HT-29 (cell line): ENCODE results near the gene KRT83. TPM values are rescaled to one million over a fixed set of nuclear protein-coding genes. Genes with fewer than 3 reads are reported as not detected.

Source experiments
- DNase-seq: peaks from one replicate; pipeline ENCODE4 v3.0.0-alpha.2; 2015; ENCODE audit warnings: low spot score
- total RNA-seq: library from RNA; depleted of rRNA; stranded (reverse); fragments of >200 nt; shearing (Covaris generic); gene quantifications from 2 replicates; pipeline ENCODE4 v1.2.3, GENCODE V29; 2014

Gene KRT83
- total RNA-seq, 1 experiment from 2014 or later, result 0.94 TPM

DNA sequence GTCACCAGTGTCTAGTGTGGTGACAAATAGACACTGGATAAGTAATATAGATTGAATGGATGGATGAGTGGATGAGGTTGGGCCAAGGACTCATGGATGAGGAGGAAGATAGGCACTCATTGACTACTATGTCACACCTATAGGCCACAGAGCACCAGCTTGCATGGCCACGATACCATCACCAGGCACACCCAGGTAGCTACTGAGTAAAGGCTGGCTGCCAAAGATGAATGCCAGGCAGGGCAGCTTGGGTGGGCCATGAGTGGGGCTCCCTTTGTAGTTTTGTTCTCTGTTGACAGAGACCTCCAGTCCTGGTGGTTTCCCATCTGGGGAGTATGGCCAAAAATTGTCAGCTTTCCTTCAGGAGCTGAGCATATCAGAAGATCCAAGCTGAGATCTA, 11.2 kb upstream of the KRT83 start:
- no peak for DNase-seq

DNA sequence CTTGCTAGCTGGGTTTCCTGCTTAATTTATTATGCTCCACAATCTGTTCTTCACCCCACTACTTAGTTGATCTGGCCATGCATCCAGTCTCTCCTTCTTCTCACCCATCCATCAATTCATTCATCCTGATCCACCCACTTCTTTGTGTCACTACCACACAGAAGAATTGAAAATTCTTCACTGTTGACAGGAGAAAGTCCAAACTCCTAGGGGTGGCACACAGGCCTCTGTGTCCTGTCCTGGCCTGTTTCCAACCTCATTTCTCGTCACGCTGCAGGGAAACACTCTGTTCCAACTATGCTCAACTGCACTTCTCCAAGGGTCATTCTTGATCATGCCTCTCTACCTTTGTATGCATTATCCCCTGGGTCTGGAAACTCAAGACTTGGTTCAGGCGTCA, 10.6 kb upstream of the KRT83 start:
- DNase-seq, result no peak

DNA sequence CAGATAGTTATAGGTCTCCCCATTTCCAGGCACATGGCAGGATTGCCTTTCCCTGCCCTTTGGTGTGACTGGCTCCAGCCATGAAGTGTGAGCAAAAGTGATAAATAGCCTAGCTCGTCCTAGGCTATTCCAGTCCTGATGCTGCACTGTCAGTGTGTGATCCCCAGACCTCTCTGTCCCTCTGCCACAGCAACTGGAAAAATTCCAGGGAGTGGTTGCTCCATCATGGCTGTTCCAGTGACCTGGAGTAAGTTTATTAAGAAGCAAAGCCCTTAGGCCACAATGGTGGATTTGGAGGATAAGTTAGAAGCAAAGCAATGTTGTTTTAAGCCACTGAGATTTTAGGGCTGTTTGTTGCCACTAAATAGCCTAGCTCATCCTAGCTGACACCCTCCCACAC, 9.8 kb upstream of the KRT83 start:
- no peak for DNase-seq

DNA sequence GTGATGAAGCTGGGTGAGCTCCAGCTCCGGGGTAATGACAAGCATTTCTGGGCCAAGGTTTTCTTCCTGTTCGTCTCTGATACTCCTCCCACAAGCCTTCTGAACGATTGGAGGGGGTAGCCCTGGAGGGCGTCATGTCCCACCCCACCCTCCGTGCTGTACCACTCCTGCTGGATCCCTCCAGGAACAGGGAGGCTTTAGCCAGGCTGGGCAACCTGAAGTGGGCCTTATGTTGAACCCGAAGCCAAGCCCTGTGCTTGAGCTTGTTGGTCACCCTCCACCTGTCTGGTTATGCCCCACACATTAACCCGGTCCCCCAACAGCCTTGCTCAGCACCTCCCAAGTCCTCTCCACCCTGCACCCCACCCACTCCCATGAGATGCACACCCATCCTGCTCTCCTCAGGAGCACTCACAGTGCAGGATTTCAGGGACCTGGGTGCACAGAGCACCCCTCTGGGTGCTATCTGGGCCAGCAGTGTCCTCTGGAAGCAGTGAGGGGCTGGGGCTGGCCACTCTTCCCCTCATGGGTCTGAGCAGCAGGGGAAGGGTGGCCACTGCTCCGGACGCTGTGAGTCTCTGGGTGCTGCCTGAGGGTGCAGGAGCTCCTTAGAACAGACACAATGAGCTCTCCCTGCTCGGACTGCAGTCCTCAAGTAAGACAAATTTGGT, 6.8 kb upstream of the KRT83 start:
- no peak for DNase-seq

DNA sequence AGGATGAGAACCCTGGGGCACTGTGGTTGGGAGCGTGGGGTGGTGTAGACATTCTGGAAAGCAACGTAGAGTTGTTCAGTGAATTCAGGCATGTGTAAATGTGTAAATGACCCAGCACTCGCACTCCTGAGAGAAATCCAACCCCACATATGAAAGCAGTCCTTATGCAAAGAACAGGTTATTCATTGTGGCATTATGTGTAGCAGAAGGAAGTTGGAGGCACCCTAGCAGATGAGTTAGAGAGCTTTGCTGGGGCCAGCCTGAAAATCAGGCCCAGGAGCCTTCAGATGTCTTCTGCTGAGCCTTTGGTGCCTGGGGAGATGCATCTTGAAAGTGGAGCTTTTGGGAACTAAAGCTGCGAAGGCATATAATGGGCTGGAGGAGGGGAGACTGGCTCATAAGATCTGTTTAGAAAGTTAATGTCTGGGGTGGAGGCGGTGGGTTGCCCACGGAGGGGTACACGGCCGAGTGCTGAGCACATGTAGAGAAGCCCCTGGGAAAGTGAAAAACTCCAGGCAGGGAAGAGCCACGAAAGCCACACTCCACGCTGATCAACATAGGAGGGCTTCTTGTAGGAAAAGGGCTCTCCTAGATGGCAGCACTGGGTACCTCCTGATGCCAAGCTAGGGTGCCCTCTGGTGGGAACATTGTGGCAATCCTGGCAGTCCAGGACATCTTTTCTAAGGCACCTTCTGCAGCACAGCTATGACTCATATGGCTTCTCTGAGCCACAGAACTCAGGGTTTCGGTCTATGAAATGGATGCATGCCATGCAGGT, 6.0 kb upstream of the KRT83 start:
- DNase-seq, result peak; percentile 95

DNA sequence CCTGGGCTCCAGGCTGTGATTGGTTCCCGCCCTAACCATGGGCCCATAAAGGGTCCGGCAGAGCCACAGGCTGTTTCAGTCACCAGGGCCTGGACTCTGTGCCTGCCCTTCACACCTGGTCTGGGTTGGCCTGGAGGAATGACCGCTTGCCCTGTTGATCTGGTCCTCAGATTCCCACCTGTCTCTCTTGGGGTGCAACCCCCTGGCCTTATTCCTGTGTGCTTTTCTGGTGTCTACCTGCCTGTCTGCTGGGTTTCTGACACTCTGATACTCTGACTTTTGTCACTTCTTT, 2.9 kb upstream of the KRT83 start:
- DNase-seq, result no peak

DNA sequence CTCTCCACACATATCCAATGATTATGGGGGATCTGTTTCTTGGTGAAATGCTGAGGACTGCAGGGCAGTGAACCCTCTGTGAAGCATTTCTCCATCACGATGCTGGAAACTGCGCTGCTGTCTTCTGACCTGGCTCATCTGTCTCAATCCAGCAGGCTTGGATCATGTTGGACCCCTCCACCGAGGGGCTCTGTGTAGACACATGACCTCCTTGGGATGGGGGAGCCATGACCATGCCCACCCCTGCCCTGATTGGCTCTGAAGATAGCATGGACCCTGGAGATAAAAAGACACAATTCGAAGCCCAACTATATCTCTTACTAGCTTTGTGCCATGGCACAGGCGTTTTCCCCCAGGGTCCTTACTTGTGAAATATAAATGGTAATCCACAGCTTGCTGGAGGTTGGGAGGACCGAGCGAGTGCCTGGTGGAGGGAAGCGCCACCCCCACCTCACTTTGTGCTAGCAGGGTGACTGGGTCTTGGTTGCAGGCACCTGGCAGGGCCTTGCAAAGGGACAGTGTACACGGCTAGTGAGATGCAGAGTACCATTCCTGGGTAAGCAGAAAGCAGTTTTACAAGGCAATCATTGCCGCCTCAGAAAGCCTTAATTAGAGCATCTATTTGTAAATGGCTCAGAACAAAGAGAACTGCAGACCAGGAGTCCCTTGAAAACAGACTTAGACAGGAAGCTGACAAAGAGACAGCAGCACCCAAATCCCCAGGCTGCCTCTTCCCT, 2.4 kb upstream of the KRT83 start:
- no peak for DNase-seq

DNA sequence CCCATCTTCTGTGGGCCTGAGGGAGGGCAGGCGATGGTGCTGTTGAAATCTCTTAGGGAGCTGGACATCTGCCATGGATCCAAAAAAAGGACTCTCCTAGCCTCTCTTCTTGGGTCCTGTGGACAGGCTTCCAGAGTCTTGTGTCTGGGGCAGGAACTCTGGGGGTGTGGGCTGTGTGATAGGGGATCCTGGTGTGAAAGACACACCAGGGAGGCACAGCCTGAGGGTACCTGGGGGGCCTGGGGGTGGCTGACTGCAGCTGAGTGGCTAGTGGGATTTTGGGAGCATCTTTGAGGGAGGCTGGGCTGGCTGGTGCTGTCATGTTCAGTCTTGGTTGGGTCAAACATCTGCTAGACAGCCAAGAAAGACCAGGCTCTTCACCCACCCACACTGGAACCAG, 1.8 kb upstream of the KRT83 start:
- DNase-seq, result no peak

DNA sequence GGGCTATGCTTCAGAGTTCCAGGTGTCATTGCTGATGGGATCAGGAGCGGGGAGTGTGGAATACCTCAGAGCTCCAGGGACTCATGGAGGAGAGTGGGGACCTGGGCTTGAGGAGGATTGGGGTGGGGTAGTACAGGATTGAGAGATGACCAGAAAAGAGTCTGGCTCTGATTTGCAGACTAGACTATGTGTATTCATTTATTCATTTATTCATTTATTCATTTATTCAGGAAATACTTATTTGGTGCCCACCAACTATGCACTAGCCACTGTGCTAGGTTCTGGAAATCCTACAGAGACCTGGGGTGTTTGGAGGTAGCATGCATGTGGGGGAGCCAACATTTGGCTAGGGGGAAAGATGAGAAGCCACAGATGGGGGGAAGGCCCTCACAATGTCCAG, 871 bp upstream of the KRT83 start:
- no peak for DNase-seq

DNA sequence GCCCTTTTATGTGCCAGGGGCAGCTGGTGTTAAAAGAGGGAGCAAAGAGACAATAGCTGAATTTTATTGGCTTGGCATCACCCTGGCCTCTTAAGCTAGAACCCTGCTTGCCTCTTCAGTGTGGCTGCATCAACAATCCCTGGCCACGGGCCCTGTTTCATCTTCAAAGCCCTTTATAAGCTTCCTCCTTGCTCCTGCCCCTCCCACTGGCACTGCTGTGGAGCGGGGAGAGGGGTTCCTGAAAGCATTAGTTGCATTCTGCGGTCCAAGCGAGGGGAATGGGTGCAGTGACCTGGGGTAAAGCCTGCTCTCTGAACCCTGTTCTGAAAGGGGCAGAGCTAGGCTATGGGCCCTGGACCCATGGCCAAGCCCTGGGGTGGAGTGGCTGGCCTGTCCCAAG, 220 bp upstream of the KRT83 start:
- DNase-seq, result no peak

DNA sequence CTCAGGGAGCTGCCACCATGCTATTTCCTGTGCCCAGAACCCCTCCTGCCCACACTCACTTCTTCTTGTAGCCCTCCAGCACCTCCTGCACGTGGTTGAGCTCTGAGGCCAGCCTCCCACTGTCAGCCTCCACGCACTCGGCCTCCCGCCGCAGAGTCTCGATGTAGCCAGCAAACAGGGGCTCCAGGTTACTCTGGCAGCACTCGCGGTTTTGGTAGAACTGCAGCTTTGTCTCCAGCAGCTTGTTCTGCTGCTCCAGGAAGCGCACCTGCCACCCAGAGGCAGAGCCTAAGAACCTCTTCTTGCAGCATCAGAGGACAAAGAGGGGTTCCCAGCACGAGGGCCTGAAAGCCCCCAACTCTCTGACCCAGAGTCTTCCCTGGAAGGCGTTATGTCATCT, 2.1 kb downstream of the KRT83 start:
- DNase-seq, result peak; percentile 47

DNA sequence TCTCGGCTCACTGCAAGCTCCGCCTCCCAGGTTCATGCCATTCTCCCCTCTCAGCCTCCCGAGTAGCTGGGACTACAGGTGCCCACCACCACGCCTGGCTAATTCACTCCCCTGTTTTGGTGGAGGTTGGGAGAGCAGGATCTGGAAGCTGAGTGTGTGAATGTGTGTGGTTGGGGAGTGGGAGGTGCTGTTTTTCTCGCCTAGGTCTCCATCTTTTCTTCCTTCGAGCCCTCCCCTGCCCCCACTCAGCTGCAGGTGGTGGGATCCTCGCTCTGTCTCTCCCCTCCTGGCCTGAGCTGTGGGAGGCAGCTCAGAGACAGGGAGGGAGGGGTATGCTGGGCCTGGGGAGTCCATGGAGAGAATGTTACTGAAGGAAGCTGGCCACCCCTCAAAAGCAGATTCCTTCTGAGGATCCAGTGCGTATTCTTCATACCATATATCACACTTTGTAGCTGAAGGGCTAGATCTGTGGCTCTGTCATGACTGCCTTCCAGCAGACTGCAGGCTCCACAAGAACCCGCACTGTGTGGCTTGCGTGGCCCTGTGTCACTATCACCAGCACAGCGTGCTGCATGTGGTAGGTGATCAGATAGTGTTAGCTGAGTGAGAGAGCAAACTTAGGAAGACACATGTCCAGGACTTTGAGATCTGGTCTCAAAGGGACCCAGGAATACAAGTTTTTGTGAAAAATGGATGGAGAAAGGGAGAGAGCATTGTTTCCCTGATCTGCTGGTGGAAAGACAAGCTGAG, 2.8 kb downstream of the KRT83 start:
- DNase-seq, result no peak

DNA sequence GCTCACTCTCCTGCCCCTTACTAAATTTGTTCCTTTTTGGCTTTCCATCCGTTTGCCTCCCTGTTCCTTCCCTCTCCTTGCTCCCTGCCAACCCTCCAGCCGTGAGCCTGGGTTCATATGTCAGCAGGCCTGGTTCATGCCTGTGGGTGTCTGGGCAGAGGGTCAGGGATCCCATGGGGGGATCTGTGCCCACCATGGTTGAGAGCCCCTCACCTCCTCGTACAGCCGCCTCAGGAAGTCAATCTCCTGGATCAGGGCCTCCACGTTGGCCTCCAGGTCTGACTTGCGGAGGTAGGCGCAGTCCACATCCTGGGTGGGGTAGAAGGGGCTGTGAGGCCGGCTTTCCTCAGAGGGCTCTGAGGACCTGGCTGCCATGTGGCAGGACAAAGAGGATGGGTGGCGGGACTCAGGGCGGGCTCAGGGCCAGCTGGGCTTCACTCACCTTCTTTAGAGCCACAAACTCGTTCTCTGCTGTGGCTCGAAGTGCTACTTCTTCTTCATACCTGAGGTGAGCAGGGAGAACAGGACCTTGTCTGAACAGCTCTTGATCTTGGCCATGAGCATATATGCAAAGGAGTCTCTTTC, 3.6 kb downstream of the KRT83 start:
- no peak for DNase-seq

DNA sequence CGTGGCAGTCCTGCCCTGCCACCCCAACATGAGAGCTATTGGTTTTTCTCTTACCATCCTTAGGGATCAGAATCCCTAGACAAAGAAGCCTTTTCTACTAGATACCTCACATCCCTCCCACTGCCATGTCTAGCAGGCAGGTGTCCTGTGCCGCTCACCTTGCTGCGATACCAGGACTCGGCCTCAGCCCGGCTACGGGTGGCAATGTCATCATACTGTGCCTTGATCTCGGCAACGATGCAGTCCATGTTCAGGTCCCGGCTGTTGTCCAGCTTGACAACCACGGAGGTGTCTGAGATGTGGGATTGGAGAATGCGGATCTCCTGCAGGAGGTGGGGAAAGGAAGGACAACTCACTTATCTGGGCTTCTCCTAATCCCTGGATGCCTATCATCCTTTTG, 4.5 kb downstream of the KRT83 start:
- no peak for DNase-seq

DNA sequence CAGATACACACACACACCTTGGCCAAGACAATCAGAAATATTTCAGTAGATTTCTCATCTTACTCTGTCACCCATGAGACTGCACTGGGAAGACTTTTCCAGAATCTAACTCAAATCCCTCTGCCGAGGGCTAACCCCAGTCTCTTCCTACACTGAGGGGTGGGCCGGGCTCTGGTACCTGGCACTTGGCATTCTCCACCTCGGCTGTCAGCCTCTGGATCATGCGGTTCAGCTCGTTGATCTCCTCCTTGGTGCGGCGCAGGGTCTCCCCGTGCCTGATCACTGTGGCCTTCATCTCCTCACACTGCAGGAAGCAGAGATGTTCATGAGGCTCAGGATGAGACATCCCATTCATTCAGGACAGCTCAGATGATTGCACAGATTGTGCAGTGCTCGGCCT, 4.9 kb downstream of the KRT83 start:
- no peak for DNase-seq

DNA sequence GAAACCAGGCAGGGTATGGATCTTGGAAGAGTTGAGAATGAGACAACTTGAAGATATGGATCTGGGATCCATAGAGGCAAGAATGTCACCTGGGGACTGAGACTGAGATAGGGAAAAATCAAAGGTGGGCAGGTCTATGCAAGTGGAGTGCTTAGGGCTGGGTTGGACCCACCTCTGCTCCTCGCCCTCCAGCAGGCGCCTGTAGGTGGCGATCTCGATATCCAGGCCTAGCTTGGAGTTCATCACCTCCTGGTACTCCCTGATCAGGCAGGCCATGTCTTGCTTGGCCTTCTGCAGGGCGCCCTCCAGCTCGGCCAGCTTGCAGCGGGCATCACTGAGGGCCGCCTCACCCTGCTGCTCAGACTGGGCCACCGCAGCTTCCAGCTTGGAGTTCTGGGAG, 5.5 kb downstream of the KRT83 start:
- peak; percentile 51 for DNase-seq

DNA sequence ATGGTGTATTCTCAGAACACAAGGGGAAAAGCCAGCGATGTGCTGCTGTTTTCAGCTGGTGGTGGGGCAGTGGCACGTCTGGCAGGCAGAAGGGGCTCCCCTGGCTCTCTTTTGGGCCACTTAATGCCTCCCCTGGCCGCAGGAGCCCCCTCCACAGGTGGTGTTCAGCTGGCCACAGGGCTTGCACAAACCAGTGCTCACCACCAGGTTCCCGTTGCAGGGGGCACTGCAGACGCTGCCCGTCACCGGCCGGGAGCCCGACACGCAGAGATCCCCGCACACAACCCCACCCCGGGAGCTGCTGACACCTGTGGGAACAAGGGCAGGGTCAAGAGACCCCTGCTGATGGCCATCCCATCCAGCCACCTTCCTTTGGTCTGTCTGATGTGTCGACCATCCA, 6.7 kb downstream of the KRT83 start:
- no peak for DNase-seq

DNA sequence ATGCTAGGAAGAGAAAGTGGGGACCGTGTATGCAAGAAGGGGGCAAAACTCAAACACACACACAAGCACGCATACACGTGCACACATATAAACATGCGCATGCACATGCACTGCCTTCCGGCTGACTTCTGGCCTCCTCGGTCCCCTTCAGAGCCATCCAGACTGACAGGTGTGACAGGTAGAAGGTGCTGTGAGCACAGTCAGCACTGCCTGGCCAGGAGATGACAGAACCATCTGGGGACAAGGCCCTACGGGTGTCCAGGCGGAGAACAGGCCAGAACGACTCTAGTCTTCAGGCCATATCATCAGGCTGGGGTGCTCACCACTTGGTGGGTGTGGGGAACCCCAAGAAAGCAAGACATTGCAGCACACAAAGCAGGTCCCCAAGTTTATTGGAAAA, 7.3 kb downstream of the KRT83 start:
- DNase-seq, result no peak

DNA sequence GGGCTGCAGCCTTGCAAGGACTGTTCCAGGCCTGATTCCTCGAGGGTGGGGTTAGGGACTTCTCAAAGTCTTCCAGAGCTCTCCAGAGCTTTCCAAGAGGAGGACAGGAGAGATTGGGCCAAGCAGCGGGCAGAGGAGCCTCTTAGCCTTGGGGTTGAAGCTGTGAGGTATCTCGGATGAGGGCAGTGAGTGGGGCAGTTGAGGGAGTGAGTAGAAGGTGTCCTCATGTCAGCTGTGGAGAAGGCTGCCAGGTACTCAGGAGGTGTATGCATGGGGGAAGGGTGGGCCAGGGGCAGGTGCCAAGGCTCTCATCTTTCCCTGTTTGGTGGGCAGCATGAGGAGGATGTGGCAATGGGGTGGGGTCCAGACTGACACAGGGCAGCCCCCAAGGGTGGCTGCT, 7.7 kb downstream of the KRT83 start:
- DNase-seq, result no peak

DNA sequence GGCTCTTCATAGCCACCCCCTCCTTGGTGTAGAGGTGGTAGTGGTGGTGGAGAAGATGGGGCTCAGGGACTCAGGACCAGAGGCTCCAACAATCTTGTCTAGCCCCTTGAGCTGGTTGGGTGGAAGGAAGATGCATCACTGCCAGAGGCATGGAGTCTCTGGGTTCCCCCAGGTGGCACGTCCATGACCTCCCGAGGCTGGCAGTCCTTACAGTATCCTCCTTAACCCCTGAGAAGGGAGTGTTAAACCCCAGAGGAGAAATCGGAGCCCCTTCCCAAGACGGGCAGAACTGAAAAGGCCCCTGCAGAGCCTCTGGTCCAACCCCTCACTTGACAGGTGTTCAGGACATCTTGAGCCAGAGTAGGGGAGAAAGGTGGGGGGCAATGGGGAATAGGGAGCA, 9.1 kb downstream of the KRT83 start:
- DNase-seq, result no peak

DNA sequence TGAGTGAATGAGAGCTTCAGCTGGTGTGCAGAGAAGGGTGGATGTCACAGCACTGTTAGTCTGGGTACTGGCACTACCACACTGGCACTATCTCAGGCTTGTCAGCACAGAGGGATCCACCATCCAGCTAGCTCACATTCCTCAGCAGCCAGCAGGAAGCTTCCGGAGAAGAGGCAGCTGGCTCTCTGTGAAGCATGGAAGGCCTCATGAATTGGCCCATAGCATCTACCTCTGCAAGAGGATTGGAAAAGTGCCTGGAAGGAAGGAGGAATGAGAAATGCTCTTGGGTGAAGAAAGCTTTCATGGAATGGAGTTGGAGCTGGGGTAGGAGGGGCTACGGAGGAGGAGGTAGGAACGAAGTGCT, 9.9 kb downstream of the KRT83 start:
- no peak for DNase-seq
